HT1080 (cell line): ENCODE measurements around the gene ZNF277. TPM values are rescaled to one million over a fixed set of nuclear protein-coding genes. Genes with fewer than 3 reads are reported as not detected.
A peak's percentile ranks its signal among the peaks of the same experiment; 100 is the strongest.

Source experiments
- DNase-seq: peaks from one replicate; pipeline ENCODE4 v3.0.0-alpha.2; 2015; ENCODE audit warnings: low read depth
- polyA plus RNA-seq, 2 experiments: library from polyadenylated mRNA; depleted of rRNA; stranded (reverse); fragments of >200 nt; gene quantifications; 2 replicates each; pipeline ENCODE4 v1.2.3, GENCODE V29; 2015
- total RNA-seq: library from RNA; depleted of rRNA; stranded (reverse); fragments of >200 nt; shearing (Covaris generic); gene quantifications from 2 replicates; pipeline ENCODE4 v1.2.3, GENCODE V29; 2014; rRNA removed

The ZNF277 gene
- total RNA-seq = 11.9 and 15.4 TPM in 2 replicates
- 17.9 and 25.8 TPM in 2 replicates for polyA plus RNA-seq (2015; cell fraction: cytosol; rRNA removed)
- polyA plus RNA-seq (2015; cell fraction: nucleus; rRNA removed) = 17.7 and 18.6 TPM in 2 replicates

- peak; percentile 99 for DNase-seq
Observed at GRCh38 chr7:112206238-112206990, at the start of gene ZNF277, which contains the start of gene DOCK4. Gene ZNF277 (plus strand): TSS chr7:112206695. CDS start chr7:112206717, 22 bp downstream. Gene DOCK4 (minus strand): TSS chr7:112206399. CDS start chr7:112206138, 261 bp downstream.

GRCh38 chr7:112157072-112157471, 49.4 kb upstream of the ZNF277 start:
- peak; percentile 98 for DNase-seq

GRCh38 chr7:112159351-112159750, 47.1 kb upstream of the ZNF277 start:
- DNase-seq = no peak

- peak; percentile 65 for DNase-seq
Observed at GRCh38 chr7:112160130-112160770, 46.2 kb upstream of the ZNF277 start.

- DNase-seq = no peak
Observed at GRCh38 chr7:112160771-112161150, 45.7 kb upstream of the ZNF277 start.

- no peak for DNase-seq
Observed at GRCh38 chr7:112161253-112162141, 45.0 kb upstream of the ZNF277 start.

- peak; percentile 97 for DNase-seq
Observed at GRCh38 chr7:112162142-112162766, 44.2 kb upstream of the ZNF277 start.

- DNase-seq = no peak
Observed at GRCh38 chr7:112162784-112163506, 43.5 kb upstream of the ZNF277 start.

- DNase-seq = no peak
Observed at GRCh38 chr7:112167147-112167546, 39.3 kb upstream of the ZNF277 start.

GRCh38 chr7:112168915-112169314, 37.6 kb upstream of the ZNF277 start:
- DNase-seq = no peak

- no peak for DNase-seq
Observed at GRCh38 chr7:112171673-112172072, 34.8 kb upstream of the ZNF277 start.

GRCh38 chr7:112172870-112173567, 33.5 kb upstream of the ZNF277 start:
- DNase-seq = no peak

- DNase-seq = no peak
Observed at GRCh38 chr7:112173568-112173905, 33.0 kb upstream of the ZNF277 start.

- DNase-seq = no peak
Observed at GRCh38 chr7:112174192-112174591, 32.3 kb upstream of the ZNF277 start.

- DNase-seq = no peak
Observed at GRCh38 chr7:112176241-112176640, 30.3 kb upstream of the ZNF277 start.

- DNase-seq = no peak
Observed at GRCh38 chr7:112176693-112177415, 29.6 kb upstream of the ZNF277 start.

- DNase-seq = no peak
Observed at GRCh38 chr7:112180223-112180622, 26.3 kb upstream of the ZNF277 start.

GRCh38 chr7:112182749-112183148, 23.7 kb upstream of the ZNF277 start:
- DNase-seq = no peak

GRCh38 chr7:112183266-112183665, 23.2 kb upstream of the ZNF277 start:
- DNase-seq = no peak
